ENCODE measurements around the gene CTR9. TPM values are rescaled to one million over a fixed set of nuclear protein-coding genes. Genes with fewer than 3 reads are reported as not detected.

CTR9 gene
- total and polyA plus RNA-seq, 2 of the 13 experiments (the other 11 are each of a cell fraction or from before 2014, with no cell fraction given): 6.6 to 22.1 TPM

DNA sequence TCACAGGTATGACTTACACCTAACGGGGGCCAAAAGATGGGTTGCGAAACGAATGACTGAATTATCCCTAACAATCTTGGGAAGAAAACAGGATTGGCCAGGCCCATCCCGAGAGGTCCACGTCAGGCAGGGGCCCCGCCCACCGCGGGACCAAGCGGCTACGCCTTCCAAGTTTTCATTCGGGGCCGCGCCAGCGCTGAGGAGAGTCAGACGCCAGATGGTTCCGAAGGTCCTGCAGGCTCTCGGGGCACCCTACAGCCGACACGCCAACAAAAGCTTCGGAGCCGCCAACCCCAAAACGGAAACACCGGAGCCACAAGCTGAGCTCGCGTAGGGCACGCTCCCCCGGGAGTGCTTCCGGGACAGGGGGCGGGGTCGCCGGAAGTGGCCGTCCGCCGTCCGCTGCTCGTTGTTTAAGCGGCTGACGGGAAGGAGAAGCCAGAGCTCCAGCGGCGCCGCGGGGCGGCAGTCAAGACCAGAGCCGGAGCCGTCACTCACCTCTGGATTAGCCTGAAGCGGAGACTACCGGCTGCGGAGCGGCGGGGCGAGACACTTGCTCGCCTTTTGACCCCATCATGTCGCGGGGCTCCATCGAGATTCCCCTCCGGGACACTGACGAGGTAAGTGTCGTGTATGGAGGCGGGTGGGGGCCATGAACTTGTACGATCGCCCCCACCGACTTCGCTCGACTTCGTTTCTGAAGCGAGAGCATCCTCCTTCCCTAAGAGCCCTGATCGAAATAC, at the start of gene CTR9 (continued):
- TF ChIP-seq ZNF770 (CRISPR knock-in tag; IDR thresholded peaks at IDR 0.05) (0 out of 2 replicates have a peak, but pooled peaks have one; percentile 54), ZNF274 (CRISPR knock-in tag; IDR thresholded peaks at IDR 0.05) (peak; percentile 78; the same call in 1 of the 2 replicates), ZFY (CRISPR knock-in tag; IDR thresholded peaks at IDR 0.05) (peak; percentile 68; the same call in 1 of the 2 replicates), ZNF225 (CRISPR knock-in tag; IDR thresholded peaks at IDR 0.05) (no peak), KDM1A (CRISPR knock-in tag; IDR thresholded peaks at IDR 0.05) (no peak), DNMT1 (CRISPR knock-in tag; IDR thresholded peaks at IDR 0.05) (peak; percentile 83), ESRRA (CRISPR knock-in tag; IDR thresholded peaks at IDR 0.05; ENCODE audit: low read depth) (peak; percentile 55; the same call in 1 of the 2 replicates), ZNF563 (CRISPR knock-in tag; IDR thresholded peaks at IDR 0.05) (peak; percentile 87; the same call in 1 of the 2 replicates), FIP1L1 (IDR thresholded peaks at IDR 0.05; ENCODE audit: borderline replicate concordance, insufficient read depth, low read depth, low read length) (no peak), ZNF879 (CRISPR knock-in tag; IDR thresholded peaks at IDR 0.05) (0 out of 2 replicates have a peak, but pooled peaks have one; percentile 39), ZNF572 (CRISPR knock-in tag; IDR thresholded peaks at IDR 0.05) (peak; percentile 88; the same call in 1 of the 2 replicates), ZFP37 (CRISPR knock-in tag; IDR thresholded peaks at IDR 0.05; ENCODE audit: borderline replicate concordance) (peak; percentile 78; the same call in 1 of the 2 replicates), NKX3-1 (CRISPR knock-in tag; IDR thresholded peaks at IDR 0.05) (peak; percentile 83; the same call in 1 of the 2 replicates), CBFB (CRISPR knock-in tag; IDR thresholded peaks at IDR 0.05) (peak; percentile 76), PLRG1 (conservative IDR thresholded peaks at IDR 0.05) (no peak), HNRNPLL (IDR thresholded peaks at IDR 0.05; ENCODE audit: low read depth, low read length, poor library complexity, severe bottlenecking) (peak; percentile 97), SMYD3 (CRISPR knock-in tag; IDR thresholded peaks at IDR 0.05) (no peak), ASH2L (IDR thresholded peaks at IDR 0.05; ENCODE audit: insufficient read length, low read depth, low read length) (peak; percentile 96), SSRP1 (CRISPR knock-in tag; IDR thresholded peaks at IDR 0.05) (no peak; the same call in 1 of the 2 replicates), KAT8 (CRISPR knock-in tag; IDR thresholded peaks at IDR 0.05) (peak; percentile 97), HMG20B (CRISPR knock-in tag; conservative IDR thresholded peaks at IDR 0.05) (no peak), SOX6 (IDR thresholded peaks at IDR 0.05) (no peak), SOX6 (CRISPR knock-in tag; IDR thresholded peaks at IDR 0.05) (peak; percentile 79), NR3C1 (CRISPR knock-in tag; IDR thresholded peaks at IDR 0.05) (no peak), HNRNPK (IDR thresholded peaks at IDR 0.05; ENCODE audit: low read depth, low read length, poor library complexity, severe bottlenecking) (no peak), MEIS2 (CRISPR knock-in tag; IDR thresholded peaks at IDR 0.05) (peak; percentile 83), ZNF550 (CRISPR knock-in tag; IDR thresholded peaks at IDR 0.05; ENCODE audit: borderline replicate concordance) (no peak), HNRNPUL1 (IDR thresholded peaks at IDR 0.05; ENCODE audit: low read depth, low read length) (no peak)
- TF ChIP-seq, protein P1, sequence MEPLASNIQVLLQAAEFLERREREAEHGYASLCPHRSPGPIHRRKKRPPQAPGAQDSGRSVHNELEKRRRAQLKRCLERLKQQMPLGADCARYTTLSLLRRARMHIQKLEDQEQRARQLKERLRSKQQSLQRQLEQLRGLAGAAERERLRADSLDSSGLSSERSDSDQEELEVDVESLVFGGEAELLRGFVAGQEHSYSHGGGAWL (CRISPR knock-in tag; IDR thresholded peaks at IDR 0.05): peak; percentile 61
- TF ChIP-seq, protein P2, sequence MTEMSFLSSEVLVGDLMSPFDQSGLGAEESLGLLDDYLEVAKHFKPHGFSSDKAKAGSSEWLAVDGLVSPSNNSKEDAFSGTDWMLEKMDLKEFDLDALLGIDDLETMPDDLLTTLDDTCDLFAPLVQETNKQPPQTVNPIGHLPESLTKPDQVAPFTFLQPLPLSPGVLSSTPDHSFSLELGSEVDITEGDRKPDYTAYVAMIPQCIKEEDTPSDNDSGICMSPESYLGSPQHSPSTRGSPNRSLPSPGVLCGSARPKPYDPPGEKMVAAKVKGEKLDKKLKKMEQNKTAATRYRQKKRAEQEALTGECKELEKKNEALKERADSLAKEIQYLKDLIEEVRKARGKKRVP (CRISPR knock-in tag; IDR thresholded peaks at IDR 0.05): peak in 1 of 2 experiments; percentile 41; a peak in 1 of 4 replicates

Data from HepG2 (cell line).